GM12872 (cell line): ENCODE results near the gene SBK1.
"Not testable (repeated sequence)": the region's sequence is repeated elsewhere in the genome, so short reads cannot be mapped to it uniquely, and the experiment has no call there.

Experiments
- CTCF ChIP-seq: IDR thresholded peaks from 3 replicates; pipeline ENCODE4 v1.5.1; 2011; ENCODE audit warnings: low read depth, mild to moderate bottlenecking, low read length, moderate library complexity; ENCODE audit not compliant: insufficient read depth

The SBK1 gene

GRCh38 chr16:28324235-28324886 is 32.0 kb downstream of the SBK1 start:
- no peak for TF ChIP-seq CTCF

GRCh38 chr16:28324887-28325279 is 32.6 kb downstream of the SBK1 start:
- TF ChIP-seq CTCF = no peak

GRCh38 chr16:28326881-28327610 is 34.7 kb downstream of the SBK1 start:
- TF ChIP-seq CTCF = peak; percentile 96

GRCh38 chr16:28363408-28363807 is 71.1 kb downstream of the SBK1 start, which contains the start of gene NPIPB6:
Gene NPIPB6 (minus strand): TSS chr16:28363508. CDS start chr16:28362822, 686 bp downstream.
- TF ChIP-seq CTCF = not testable (repeated sequence)
